SIG-M5 treated with dmso at 0.1 percent for 504 hours (cell line): Measurements from ENCODE around the gene REM1.

ENCODE experiments used
- DNase-seq: peaks from one replicate; lab custom pipeline; 2025; ENCODE audit not compliant: unreplicated experiment; lab: John Stamatoyannopoulos, UW

Gene REM1

DNA sequence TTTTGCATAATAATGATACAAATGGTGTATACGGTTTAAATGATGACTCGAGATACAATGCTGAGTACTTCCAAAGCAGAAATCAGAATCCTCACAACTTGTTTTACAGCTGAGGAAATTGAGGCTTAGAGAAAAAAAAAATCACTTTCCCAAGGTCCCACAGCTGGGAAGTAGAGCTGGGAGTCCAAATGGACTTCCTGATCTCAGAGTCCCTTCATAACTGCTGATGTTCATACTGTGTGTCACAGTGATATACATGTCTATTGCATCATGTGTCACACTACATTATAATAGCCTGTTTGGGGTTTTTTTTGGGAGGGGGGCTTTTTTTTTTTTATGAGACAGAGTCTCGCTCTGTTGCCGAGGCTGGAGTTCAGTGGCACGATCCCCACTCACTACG, 47.6 kb downstream of the REM1 start:
- no peak for DNase-seq

GRCh38 chr20:31523361-31524283, 48.5 kb downstream of the REM1 start:
- peak; percentile 97 for DNase-seq

- DNase-seq = no peak
Observed at GRCh38 chr20:31527266-31527665, 52.2 kb downstream of the REM1 start.
